GM18519 (cell line): ENCODE data around the gene CCDC152.
"Not testable (repeated sequence)": the region's sequence is repeated elsewhere in the genome, so short reads cannot be mapped to it uniquely, and the experiment has no call there.

ENCODE experiments used
- ATAC-seq: cut with Tn5 transposase; IDR thresholded peaks from one replicate; pipeline ENCODE4 v1.9.1; 2021; ENCODE audit warnings: mild to moderate bottlenecking, moderate library complexity; ENCODE audit not compliant: unreplicated experiment, low FRiP score

CCDC152 gene

DNA sequence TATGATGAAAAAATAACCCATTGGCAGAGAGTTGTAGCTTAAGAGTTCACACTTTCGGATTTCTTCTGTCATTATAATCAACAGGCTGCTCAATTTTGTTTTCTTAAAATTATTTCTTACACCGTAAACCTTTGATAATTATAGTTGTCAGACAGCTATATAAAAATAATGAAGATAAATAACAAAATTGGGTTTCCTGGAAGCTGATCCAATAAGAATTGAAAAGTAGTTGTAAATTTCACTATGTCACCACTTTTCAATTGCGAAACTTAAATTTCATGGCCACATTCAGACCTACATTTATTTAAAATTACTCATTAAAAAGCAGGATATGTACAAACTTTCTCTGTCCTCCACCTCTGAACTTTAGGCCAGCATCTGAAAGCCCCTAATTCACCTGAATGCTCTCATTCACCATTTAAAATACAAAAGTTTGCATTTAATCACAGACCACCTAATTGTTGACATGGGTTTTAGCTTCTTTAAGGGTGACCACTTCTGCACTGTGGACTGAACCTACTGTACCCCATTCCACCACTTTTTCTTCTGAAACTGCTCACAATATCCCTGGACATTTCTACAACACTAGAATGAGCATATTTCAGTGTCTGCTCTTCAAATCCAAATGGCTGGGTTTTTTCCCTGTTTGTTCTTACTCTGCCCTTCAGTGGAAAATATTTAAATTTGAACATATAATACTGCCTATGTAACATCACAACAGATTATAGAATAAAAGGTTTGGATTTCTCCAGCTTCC lies 54.4 kb downstream of the CCDC152 start:
- ATAC-seq: no peak

DNA sequence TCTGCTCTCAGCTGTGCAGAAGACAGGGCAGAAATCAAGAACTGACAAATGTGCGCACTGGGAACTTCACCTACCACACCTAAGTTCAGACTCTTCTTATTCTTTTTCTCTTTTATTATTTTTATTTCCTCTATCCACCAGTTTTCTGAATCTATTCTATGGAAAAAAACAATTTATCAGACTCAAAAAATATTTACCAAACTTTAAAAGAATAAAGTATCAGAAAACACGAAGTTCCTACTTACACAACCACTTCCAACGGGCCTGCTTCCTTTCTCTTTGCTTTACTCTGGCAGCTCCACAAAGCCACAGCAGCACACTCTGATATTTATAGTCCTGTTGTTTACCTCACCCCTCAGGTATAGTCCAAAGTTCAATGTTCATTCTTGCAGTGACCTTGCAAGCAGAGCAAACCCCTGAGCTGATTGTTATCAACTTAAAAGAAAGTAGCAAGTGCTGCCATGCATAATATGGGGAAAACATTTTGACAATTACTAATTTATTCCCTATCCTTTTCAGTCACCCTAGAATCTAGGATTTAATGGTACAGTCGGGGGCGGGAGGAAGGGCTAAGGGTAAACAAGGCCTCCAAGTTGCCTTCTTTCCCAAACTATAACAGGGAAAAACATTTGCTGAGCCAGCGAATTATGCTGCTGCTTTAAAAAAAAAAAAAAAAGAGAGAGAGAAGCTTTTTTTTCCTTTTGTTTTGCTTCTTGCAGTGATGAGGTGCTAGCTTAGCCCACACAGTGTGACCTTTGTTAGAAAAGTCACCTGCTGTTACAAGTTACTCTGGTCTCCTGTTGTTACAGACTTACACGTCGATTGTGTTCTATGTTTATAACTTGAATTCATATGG lies 55.2 kb downstream of the CCDC152 start, which contains the start of gene SELENOP:
TSS of gene SELENOP (minus strand) at position 302 of the 856 bp plus-strand sequence. CDS start 3,539 bp downstream, outside the sequence.
- no peak for ATAC-seq

DNA sequence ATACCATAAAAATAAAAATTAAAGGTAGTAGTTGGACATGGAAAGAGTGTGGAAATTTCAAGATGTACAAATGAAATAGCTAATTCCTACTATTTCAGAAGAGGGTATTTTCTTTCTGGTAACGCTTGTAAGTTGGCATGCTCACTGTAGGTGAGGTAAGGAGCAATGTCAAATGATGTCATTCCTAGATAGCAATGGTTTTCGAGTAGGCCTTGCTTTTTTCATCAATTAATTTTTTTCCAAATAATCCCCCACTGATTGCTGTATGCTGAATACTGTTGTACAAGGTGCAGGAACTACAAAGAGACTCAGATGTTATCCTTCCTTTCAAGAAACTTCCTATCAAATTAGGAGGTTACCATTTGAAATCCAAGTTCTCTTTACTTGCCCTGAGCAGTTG lies 56.0 kb downstream of the CCDC152 start:
- no peak for ATAC-seq

DNA sequence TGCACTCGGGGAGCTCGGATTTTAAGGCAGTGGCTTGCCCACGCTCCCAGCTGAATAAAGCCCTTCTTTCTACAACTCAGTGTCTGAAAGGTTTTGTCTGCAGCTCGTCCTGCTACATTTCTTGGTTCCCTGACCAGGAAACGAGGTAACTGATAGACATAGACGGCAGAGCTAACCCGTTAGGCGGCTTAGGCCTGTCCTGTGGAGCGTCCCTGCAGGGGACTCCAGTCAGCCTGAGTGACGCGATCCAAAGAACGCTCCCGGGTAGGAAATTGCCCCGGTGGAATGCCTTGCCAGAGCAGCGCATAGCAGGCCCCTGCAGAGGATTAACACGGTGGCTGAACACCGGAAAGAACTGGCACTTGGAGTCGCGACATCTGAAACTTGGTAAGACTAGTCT lies 56.9 kb downstream of the CCDC152 start:
- no peak for ATAC-seq

DNA sequence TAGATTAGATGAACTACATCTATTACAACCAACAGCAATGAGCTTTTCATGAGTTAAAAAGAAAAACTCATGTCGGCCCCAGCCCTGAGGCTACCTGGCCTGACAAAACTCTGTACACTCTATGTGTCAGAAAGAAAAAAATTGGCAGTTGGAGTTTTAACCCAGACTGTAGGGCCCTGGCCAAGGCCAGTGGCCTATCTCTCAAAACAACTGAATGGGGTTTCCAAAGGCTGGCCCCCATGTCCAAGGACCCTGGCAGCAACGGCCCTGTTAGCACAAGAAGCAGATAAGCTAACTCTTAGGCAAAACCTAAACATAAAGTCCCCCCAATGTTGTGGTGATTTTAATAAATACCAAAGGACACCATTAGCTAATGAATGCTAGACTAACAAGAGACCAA lies 59.9 kb downstream of the CCDC152 start:
- not testable (repeated sequence) for ATAC-seq

DNA sequence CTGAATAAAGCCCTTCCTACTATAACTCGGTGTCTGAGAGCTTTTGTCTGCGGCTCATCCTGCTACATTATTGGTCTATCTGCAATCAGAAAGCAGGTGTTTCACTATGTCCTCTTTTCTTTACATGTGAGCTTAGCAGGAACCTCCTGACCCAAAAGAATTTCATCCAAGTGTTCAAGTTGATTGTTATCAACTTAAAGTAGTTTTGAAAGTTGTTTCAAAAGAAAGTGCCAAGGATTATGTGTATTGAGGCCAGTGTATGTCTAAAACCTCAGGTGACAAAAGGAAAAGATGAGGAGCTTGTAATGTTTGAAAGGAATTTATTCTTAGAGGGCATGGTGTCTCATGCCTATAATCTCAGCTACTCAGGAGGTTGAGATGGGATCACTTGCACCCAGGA lies 63.1 kb downstream of the CCDC152 start:
- ATAC-seq: no peak

DNA sequence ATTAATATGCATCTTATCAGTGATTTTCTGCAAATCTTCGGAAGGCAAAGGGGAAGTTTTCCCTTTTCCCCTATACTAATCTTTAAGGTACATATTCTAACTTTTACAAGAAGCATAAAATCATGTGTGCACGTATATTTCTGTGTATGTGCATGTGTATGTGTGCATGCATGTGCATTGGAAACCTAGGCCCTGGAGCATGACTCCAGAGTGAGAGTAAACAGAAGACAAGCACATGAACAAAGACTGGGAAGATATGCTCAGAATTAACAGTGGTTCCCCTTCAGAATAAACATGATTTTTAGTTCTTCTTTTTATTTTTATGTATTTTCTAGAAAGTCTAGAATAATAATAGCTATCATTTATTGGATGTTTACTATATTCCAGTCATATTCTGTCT lies 65.9 kb downstream of the CCDC152 start:
- ATAC-seq: no peak

DNA sequence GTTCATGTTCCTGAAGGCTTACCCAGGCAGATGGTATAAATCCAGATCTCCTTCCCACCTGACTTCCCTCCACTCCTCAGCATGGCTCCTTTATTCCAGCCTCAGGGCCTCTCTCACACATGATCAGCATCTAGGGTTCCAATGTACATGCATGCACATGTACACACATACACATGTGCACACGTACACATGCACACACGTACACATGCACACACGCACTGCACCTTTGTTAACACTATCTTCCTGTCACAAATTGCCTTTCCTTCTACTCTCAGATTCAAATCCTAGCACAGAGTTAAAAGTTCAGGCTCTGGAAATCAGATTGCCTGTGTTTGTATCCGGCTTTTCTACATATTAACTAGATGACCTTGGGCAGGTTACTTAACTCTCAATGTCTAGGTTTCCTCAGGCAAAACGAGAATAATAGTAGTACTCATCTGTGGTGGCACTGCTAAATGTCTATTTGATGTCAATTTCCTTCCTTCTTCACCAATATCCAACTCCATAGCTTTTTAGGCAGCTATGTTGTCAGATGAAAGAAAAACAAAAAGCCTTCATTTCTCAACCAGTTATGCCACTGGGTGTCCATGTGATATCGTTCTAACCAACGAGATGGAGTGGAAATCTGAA lies 67.8 kb downstream of the CCDC152 start:
- no peak for ATAC-seq

DNA sequence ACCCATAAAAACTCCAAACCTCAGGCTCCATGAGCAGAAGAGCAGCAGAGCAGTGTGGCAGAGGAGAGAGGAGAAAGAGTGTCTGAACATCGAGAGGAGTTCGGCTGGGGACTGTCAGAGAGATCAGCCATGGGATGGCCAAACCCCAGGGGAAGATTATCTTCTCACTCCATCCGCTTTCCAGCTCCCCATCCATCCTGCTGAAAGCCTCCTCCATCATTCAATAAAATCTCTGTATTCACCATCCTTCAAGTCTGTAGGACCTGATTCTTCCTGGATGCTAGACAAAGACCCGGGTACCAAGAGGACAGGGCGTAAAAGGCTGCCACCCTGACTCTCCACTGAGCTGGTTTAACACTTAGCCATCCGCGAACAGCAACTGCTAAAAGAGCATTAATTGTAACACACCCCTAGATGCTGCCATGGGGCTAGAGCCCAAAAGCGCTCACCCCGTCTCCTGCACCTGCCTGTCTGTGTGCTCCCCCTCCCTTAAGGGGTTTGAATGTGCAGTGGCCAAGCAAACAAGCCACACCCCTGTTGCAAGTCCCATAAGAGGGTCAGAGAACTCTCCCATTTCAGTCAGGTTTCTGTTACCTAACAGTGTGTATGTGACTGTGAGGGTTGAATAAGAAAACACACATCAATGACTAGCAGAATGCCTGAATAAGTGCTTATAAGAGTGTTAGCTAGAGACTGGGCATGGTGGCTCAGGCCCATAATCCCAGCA lies 69.0 kb downstream of the CCDC152 start:
- ATAC-seq: no peak

DNA sequence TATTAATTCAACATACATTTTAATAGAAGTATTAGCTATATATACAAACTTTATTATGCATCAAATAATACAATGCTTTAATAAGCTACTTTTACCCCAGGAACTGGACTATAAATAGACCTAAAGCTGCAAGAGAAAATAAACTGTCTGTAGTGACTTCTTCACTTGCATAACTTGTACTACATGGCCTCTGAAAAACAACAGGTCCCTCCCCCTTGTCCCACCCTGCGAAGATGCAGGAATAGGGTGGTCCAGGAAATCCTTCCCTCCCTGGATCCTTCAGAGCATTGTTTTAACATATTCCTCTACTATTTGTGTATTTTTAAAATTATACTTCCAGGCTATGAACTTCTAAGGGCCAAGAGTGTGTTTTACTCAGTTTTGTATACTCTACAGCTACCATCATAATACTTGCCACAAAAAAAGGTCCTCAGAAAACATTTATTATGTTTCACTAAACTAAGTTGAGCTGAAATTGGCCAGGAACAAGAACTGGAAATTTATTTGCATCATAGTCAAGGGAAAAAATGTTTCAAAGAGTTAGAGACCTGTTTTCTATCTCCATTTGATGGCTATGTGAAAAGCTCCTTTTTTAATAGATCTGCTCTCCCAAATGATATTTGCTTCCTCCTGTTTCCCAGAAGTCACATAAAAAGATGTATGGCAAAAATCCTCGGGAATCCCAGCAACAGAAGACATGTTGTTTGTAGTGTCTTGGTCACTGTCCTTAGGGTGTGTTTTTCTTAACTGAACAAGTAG lies 70.3 kb downstream of the CCDC152 start:
- no peak for ATAC-seq

DNA sequence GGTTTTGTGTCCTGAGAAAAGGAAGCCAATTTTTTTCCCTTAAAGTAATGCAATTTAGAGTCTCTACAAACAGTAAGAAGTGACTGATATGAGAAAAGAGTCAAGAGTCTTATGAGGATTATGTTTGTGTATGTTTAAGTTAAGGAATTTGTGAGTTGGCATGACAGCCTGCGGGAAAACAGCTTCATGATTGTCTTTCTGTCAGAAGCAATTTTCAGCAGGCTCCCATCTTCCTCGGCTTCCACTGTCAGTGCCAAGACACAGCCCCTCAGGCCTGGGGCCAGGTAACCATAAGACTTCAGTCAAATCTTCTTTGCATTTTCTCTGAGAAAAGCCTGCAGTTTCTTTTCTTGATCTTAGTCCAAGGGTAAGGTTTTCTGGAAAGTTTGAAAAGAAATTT lies 72.1 kb downstream of the CCDC152 start:
- ATAC-seq: no peak

DNA sequence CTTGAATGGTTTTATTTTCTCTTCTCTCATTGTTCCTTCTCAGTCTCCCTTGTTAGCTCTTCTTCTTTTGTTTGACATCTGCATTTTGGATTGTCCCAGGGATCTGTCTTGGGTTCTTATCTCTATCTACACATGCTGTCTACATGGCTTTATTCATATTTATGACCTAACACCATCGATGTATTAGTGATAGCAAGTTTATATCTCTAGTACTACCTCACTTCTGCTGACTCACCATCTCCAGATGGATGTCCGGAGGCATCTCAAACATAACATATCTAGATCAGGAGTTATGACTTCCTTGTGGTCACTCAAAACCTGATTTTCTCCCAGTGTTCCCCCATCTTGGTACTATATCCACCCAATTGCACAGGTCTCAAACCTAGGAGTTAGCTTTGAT lies 74.3 kb downstream of the CCDC152 start:
- no peak for ATAC-seq

DNA sequence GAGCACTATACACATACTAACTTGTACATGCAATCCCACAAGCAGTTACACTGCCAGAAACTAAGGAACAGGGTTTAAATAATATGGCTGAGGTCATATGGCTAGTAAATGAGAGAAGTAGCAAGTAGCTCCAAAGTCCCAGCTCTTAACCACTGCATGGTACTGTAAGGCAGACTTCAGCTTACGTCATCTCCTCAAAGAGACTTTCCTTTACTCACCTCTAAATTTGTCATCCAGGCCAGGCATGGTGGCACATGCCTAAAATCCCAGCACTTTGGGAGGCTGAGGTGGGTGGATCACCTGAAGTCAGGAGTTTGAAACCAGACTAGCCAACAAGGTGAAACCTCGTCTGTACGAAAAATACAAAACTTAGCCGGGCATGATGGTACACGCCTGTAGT lies 75.4 kb downstream of the CCDC152 start:
- no peak for ATAC-seq

DNA sequence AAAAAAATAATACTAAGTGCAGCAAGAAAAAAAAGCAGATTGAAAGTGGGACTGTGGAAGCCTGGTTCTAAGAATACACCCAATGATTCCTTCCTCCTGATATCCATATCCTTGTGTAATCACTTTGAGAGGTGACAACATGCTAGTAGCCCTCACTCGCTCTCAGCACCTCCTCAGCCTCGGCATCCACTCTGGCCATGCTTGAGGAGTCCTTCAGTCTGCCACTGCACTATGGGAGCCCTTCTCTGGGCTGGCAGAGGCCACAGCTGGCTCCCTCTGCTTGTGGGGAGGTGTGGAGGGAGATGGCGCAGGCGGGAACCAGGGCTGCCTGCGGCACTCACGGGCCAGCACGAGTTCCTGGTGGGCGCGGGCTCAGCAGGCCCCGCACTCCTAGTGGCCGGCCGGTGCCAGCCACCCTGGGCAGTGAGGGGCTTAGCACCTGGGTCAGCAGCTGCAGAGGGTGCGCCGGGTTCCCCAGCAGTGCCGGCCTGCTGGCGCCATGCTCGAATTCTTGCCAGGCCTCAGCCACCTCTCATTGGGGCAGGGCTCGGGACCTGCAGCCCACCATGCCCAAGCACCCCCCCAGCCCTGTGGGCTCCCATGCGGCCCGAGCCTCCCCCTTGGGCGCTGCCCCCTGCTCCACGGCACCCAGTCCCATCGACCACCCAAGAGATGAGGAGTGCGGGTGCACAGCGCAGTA lies 79.6 kb downstream of the CCDC152 start:
- ATAC-seq: no peak

DNA sequence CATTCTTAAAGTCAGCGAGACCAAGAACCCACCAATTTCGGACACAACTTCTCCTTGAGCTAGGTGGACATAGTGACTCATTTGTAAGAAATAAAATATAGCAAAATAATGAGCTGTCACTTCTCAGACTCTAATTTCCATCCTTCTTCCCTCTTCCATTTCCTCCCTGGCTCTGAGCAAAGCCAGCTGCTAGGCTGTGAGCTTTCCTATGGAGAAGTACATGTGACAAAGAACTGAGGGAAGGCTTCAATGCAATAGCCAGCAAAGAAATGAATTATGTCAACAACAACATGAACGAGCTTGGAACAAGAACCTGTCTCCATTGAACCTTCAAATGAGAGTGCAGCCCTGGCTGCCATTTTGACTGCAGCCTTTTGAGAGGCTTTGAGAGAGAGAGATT lies 81.0 kb downstream of the CCDC152 start:
- ATAC-seq: no peak

DNA sequence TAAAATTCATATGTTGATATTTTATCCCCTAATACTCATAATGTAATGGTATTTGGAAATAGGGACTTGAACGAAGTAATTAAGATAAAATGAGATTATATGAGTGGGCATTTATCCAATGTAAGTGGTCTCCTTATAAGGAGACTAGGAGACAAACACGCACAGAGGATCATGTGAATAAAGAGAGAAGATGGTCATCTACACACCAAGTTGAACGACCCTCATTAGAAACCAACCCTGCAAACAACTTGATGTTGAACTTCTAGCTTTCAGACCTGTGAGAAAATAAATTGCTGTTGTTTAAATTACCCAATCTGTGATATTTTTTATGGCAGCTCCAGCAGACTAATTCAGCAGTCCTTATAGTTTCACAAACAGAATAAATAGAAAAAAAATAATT lies 82.6 kb downstream of the CCDC152 start:
- ATAC-seq: no peak

DNA sequence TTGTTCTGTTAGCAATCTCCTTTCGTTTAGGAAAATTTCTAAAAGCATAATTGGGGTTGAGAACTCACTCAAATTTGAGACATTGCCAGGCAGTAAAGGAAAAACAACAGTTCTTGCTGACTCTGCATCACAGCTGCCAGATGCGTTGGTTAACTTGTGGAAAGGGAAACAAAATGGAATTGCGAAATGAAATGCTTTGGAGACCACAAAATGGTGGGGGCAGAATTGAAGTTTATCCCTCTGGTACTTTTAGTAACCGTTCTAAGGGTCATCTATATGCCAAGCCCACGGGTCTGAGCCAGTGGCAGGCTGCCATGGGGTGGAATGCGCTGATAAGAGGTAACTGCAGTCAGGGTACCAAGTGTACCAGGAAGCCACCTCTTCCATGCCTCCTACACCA lies 83.7 kb downstream of the CCDC152 start:
- ATAC-seq: no peak

DNA sequence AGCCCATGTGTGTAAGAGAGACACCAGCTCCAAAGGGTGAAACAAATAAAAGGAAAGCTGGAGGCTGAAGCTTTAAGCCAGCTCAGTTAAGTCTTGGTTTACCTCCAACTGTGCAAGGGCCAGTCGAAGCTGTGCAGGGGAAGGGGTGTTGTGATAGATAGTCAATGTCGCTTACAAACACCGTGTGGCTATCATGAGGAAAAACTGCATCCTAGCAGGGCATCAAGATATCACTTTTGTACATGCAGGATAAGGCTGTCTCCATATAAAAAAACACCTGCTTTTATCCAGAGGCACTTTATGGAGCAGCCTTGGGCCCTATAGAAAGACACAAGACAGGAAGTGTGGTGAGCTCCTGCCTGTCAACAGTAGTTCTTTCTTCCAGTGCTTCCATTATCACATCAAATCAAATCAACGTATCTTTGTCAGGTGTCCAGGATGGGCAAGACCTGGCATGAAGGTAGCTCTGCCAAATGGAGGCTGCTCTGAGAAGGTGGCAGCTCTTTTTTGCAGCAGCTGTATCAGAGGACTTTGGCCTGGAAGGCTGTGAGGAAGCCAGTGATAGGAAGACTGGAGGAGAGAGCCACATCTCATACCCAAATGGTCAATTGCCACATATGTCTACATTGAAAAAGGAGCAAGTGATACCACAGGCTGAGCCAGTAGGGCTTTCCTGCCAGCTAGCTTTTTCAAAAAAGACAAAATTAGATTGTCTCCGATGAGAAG lies 84.4 kb downstream of the CCDC152 start:
- no peak for ATAC-seq
